Smooth muscle cell of the brain vasculature (primary cell): ENCODE measurements around the gene DAW1.
A peak's percentile ranks its signal among the peaks of the same experiment; 100 is the strongest.

Source experiments
- DNase-seq: peaks from one replicate; pipeline ENCODE4 v3.0.0-alpha.2; 2012; ENCODE audit warnings: low read depth, low spot score

DAW1 gene

DNA sequence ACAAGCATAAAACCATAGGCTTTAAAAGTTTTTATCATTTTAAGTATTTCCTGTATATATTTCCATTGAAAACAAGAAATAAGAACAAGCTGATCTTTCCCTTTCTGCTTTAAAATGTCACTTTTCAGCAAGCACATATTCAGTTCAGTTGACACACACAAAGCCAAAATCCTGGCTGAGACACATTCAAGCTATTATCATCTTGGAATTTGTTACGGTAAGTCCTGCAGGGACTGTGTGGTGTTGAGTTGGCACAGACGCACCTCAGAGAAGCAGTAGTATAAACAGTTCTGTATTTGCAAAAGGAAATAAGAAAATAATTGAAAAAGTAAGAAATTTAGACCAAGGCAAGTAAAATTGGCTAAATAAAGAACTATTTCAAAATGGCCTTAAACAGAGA lies 10.4 kb upstream of the DAW1 start:
- DNase-seq, result no peak

DNA sequence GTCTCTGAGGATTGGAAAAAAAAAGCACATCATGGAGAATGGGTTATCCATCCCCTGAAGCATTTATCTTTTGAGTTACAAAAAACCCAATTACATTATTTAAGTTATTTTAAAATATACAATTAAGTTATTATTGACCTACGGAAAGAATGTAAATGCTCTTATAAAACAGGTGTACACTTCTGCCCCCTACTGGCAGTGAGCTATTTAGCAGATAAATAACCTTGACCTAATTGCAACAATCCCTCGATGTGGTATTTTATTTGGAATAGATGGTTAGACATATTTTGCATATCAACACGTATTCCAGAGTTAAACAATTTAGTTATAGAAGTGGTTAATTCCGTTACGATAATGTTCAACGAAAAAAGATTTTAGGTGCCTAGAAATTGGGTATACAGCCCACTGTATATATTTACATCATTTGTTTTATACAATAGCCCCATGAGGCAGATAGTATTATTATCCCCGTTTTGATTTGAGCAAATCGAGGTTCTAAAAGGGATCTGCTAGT lies 9.1 kb upstream of the DAW1 start:
- no peak for DNase-seq

DNA sequence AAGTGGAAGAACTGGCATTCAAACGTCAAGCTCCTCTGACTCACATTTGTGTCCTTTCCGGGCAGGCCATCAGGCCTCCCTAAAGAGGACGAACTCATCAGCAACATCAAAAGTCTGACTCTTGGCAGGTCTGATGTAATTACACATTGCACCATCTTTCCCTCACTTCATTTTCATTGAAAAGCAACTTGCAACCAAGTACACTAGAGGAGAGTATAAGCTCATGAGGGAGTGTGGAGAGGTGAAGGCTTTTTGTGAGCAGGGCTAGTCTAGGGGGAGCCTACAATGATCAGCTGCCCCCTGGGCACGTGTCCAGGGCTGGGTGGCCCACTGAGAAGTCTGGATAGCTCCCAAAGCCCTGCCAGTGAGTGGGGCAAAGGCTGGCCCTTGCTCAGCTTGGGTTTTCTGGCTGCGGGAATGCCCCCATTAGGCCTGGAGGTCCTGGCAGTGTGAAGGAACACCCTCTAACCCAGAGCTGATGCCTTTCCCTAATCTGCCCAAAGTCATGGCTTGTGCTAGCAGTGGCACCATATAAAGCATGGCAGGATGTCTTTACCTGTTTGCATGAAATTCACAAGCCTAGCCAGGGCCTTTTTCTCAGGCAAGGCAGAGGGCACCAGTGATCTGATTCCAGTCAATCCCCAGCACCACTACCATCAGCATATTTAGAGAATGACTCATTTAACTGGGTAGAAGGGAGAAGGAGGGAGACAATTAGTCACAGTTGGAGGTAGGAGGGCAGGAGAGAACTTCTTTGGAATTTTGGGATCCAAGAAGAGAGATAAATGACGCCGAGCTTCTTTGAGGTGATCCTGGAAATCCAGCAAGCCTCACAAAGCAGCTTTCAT lies 8.5 kb upstream of the DAW1 start:
- no peak for DNase-seq

DNA sequence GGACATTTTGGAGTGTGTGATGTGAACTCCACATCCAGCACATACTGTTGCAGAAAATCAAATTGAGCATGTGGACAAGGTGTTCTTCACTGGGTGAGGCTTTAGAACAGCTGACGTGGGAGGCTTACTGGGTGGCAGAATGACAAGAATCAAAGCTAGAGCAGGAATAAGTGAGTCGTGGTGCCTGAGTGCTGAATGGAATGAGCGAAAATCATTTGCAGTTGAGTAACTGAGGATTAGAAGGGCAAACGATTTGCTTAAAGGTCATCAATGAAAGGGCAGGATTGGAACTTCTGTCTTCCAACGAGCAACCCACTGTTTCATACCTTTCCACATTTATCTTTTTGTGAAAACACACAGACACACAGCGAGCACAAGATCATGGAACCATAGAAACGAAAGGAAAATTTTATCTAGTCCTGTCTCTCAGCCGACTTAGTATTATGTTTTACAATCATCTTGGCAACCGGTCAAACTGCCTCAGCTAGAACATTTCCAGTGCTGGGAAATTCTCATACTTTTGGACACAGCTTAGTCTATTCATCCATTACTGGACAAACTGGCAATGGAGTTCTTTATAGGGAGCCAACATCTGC lies 7.2 kb upstream of the DAW1 start:
- no peak for DNase-seq

DNA sequence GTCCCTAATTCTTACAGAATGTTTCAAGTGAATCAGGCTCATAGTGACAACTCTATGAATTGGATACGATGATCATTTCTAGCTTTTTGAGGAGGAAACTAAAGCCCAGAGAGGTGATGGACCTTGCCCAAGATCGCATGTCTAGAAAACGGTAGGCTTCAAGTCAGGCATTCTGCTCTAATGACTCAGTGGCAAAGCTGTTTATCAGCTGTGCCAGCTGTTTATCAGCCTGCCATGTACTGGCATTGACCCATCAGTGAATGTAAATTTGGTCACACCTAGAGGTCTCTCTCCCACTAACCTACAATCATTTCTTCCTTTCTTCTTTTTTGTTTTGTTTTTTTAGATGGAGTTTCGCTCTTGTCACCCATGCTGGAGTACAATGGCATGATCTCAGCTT lies 6.1 kb upstream of the DAW1 start:
- no peak for DNase-seq

DNA sequence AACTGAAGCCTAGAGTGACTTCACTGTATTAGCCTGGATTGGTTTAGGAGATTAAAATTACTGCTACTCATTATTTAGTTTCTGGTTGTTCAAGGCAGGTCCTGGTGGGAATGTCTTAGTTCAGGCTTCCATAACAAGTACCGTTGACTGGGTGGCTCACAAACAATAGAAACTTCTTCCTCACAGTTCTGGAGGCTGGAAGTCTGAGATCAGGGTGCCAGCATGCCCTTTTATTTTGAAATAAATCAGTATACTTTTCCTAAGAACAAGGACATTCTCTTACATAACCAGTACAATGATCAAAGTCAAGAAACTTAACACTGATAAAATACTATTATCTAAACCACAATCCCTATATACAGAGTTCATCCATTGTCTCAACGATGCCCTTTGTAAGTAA lies 4.0 kb upstream of the DAW1 start:
- no peak for DNase-seq

DNA sequence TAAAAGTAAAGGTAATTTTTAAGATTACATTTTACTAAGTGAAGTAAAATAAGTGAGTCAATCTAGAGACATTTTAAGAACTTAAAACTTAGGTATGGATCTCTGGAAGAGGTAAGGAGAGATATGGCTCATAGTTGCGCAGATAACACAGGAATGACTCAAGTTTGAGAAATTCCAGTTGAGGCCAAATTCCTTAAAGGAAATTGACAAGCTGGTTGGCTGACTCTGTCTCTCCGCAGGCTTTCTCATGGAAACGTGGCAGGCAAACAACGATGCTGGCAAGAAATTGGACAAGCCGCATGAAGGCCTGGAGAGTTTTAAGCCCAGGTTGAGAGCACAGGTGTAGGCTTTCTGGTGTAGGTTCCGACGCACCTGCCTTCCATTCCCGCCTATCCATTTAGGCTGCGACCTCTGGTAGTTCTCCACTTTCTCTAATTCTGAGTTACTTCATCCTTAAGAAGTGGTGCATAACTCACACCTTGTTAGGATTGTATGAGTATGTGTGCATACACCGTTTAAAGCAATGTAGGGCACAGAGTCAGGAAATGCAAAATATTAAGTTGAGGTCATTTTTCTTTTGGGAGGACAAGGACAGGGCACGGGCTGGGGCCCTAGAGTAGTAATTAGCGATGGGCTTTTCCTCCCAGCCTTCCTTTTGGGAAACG lies 589 bp upstream of the DAW1 start:
- no peak for DNase-seq

DNA sequence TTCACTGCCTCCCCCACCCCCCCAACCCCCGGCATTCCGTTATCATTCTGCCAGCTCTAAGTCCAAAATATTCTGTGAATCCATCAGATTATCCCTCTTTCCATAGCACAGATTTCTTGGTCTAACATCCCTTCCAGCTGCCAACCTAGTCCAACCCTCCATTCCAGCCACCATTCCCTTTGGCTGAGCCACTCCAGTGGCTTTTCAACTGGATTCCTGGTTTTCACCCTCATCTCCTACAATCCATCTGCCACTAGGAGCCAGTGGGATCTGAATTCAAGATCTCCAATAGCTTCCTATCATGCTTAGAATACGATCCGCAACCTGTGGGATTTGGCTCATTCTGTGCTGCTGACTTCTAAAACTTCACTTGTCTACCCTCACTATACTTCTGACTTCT lies 1.2 kb downstream of the DAW1 start:
- no peak for DNase-seq

DNA sequence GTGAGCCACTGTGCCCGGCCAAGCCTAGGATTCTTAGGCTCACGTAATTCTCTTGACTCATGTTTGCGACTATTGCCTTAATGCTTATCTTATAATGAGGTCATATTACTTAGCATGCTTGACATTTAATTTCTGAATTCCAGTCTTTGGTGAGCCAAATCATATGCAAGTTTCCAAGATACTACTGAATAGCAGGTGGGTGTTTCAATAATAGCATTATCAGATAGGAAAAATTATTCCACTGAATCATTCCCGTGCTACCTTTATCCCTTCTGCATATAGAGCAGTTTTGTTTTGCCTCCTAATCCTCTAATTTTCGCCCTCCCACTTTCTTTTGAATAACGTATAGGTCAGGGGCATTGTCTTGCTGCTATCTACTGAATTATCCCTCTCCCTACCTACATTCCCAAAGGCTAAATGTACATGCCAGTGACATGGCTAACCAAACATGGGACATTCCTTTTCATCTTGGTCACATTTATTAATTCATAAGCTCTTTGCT lies 4.9 kb downstream of the DAW1 start:
- DNase-seq, result no peak

DNA sequence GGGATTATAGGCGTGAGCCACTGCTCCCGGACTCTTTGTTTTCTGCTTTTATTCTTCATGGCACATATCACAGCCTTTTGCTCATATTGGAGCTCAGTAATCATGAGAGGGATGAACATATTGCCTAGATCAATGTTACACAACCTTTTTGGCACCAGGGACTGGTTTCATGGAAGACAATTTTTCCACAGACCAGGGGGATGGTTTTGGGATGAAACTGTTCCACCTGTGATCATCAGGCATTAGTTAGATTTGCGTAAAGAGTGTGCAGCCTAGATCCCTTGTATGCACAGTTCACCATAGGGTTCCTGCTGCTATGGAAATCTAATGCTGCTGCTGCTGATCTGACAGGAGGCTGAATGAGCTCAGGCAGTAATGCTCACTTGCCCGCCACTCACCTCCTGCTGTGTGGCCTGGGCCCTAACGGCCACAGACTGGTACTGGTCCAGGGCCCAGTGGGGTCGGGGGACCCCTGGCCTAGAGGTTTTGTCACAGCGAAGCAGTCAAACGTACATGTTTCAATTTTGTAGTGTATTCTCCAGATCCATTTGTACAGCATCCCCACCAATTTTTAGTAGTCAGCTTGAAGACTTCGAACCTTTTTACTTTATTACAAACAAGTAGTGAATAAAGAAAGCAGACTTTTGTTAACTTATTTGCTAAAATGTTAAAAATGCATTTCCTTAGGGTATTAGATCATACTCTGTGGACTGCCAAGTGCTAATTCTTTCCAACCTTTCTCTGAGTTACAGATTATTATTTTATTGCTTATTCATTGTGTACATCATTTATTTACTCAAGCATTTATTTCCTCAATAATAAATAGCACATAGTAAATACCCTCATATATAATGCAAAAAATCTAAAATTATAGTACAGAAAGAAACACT lies 6.2 kb downstream of the DAW1 start:
- no peak for DNase-seq

DNA sequence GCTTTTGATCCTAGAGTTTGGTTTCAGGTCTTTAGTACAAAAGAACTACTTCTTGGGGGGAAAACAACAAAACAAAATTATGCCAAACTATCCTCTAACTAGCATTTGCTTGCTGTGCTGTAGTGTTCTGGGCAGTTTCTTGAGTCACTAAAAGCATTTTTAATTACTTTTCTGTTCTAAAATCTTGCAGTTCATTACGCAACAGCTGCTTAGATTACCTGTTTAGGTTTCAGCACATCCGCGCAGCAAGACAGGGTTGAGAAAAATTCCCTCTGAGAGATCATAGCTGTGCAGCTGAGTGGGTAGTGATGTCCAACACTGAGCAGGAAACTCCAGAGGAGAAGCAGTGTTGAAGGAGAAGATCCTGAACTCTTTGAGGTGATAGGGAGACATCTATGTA lies 9.0 kb downstream of the DAW1 start:
- DNase-seq, result no peak

DNA sequence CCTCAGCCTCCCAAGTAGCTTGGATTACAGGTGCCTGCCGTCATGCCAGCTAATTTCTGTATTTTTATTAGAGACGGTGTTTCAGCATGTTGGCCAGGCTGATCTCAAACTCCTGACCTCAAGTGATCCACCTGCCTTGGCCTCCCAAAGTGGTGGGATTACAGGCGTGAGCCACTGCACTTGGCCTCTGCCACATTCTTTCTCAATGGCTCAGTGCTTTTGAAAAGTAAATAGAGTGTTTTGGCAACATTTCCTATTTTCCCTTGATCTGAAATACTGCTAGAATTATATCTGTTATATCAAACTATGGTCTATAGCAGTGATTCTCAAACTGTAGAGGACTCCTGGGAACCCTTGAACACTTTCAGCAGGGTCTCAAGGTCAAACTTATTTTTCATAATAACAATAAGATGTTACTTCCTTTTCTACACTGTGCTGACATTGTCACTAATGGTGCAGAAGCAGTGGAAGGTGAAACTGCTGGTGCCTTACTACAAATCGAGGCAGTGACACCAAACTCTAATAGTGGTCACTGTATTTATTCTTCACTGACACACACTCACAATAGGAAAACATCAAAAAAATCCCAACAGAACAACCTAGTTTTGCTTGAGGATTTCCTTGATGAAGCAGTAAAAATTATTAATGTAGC lies 10.6 kb downstream of the DAW1 start:
- DNase-seq, result no peak

DNA sequence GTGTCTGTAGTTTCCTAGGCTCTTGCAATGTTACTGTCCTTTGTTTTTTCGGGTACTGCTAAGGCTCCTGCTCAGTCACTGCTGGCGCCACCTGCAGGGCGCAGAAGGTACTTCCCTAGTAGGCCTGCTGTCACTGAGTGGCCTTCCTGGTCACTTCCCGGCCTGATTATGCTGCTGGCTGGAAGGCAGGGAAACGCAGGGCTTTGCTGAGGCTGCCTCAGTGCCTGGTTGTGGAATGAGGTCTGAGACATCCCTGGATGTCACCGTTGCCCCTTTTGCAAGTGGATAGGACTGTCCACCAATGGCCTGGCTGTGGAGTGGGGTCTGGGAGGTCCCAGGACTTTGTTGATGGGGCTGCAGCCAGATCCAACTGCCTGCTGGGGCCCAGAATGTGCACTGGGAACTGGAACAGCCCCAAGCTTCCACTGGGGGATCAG lies 13.1 kb downstream of the DAW1 start:
- DNase-seq, result no peak

DNA sequence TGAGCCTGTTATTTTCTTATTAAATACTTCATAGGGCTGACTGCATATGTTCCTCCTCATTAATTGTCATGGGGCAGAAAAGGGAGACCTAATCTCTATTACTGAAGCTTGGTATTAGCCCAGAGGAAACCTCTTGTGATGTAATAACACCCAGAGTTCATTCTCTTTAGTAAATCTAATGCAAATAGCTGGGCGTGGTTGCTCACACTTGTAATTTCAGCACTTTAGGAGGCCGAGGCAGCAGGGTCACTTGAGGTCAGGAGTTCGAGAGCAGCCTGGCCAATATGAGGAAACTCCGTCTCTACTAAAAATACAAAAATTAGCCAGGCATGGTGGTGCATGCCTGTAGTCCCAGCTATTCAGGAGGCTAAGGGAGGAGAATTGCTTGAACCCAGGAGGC lies 14.7 kb downstream of the DAW1 start:
- DNase-seq, result no peak

DNA sequence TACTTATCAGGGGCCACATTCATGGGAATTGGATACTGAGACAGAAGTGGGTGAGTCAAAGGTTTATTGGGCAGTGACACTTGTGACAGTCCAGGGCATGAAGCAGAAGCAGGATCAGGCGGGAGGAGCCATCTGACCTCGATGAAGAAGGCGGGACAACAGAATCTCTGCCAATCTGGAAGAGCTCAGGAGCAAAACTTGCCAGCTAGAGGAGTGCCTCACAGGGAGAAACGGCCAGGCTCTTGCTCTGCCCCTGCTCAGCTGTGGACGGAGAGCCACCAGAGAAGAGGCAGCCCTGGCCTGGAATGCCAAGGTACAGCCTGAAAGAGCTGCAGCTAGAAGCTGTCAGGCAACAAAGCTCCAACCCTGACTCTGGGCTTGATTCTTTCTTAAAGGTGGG lies 16.9 kb downstream of the DAW1 start:
- DNase-seq, result no peak

DNA sequence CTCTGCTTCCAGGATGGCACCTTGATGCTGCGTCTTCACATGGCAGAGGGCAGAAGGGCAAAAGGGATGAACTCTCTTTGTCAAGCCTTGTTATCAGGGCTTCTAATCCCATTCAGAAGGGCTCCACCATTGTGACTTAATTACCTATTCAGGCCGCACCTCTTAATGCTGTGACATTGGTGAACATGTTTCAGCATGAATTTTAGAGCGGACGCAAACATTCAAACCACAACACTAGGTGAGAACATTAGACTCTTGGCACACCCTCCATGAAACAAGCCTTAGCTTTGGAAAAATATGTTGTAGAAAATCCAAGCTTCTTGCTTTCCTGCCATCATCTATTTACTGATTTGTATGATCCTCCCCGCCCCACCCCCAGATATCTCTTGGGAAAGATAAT lies 17.9 kb downstream of the DAW1 start:
- no peak for DNase-seq

DNA sequence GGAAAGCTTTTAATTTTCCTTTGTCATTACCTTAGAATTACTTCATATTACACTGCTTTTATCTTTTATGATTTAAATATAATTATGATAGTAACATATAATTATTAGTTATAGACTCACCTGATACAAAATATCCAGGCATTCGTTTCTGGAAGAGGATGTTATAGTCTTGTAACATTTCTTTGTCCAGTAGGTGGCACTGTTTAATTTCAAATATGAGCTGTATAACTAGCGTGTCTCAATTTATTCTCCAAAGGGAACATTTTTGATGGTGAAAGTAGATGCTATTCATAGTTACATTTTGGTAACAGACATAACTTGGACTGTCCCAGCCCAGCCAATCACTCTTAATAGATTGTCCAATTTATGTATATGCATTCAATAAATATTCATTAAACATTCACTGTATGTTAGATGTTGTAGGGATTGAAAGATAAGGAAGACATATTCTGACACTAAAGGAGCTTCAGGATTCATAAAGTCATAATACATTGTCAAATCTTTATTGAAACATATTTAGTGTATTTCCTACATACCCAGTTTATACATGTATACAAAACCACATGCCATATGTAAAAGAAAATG lies 19.2 kb downstream of the DAW1 start:
- DNase-seq, result peak; percentile 18

DNA sequence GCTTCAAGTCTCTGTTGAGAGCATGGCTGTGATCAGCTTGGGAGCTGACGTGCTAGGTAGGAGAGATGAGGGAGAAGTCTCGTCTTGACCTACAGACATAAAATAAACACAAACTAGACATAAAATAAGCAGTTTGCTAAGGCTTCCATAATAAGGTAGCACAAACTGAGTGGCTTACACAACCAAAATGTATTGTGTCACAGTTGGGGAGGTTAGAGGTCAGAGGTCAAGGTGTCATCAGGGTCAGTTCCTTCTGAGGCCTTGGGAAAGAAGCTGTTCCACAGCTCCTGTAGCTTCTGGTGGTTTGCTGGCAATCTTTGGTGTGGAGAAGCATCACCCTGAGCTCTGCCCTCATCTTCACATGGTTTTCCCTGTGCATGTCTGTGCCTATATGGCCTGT lies 20.2 kb downstream of the DAW1 start:
- no peak for DNase-seq

DNA sequence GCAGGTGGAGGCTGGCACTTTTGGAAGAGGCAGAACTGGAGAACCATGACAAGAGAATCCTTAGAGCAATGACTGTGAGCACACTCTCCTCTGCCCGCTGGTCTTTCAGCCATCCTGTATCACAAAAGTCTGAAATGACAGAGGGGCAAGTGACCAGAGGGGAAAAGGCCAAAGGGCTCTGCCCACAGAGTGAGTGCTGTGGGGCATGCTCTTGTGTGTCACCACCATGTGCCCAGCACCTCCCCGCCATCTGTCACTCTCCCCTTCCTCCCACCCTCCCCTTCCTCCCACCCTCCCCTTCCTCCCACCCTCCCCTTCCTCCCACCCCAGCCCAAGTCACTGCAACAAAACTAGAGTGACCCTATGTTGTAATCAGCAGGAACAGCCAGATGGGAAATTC lies 31.9 kb downstream of the DAW1 start:
- no peak for DNase-seq

DNA sequence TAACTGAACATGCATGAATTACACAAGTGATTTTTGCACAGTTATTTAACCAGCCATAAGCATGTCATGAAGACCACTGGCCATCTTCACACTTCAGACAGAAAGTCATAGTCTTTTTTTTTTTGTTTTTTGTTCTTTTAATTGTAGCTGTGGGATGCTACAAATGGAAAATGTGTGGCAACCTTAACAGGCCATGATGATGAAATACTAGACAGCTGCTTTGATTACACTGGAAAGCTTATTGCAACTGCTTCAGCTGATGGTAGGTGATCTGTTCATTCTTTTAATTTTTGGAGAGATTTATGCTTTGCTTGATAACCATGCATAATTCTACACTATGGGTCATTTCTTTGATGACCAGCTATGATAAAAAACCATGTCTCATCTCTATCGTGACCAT lies 35.6 kb downstream of the DAW1 start:
- no peak for DNase-seq
